KG1 (cell line): ENCODE measurements around the gene TAGLN2.
"Not testable (repeated sequence)": the region's sequence is repeated elsewhere in the genome, so short reads cannot be mapped to it uniquely, and the experiment has no call there.

Experiments
- DNase-seq: peaks from one replicate; lab custom pipeline; 2025; lab: John Stamatoyannopoulos, UW

The TAGLN2 gene

DNA sequence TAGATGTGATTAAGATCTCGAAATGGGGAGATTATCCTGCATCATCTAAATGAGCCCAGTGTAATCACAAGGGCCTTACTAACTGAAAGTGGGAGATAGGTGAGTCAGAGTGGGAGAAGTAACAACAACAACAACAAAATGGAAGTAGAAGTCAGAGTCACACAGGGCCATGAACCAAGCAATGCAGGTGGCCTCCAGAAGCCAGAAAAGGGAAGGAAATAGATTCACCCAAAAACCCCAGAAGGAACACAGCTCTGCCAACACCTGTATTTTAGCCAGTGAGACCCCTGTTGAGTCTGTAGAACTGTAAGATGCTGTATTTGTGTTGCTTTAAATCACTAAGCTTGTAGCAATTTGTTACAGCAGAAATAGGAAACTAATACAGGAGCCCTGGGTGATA, 4.1 kb downstream of the TAGLN2 start:
- peak; percentile 45 for DNase-seq

DNA sequence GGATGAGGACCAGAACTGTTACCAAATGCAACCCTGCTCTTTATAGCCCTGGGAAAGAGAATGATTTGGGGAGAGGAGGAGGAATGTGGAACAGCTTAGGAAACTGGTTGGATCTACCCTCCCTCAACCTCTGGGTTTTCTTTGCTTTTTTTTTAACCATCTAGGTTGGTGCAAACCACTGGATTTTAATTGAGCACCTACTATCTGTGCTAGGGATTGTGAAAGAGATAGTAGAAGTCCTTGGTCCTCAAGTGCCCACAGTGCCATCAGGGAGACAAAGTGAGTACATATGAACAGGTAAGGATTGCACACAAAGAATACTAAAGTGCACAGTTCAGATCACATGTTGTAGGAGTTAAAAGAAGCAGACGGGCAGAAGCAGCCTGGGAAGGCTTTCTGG, 4.7 kb downstream of the TAGLN2 start:
- no peak for DNase-seq

DNA sequence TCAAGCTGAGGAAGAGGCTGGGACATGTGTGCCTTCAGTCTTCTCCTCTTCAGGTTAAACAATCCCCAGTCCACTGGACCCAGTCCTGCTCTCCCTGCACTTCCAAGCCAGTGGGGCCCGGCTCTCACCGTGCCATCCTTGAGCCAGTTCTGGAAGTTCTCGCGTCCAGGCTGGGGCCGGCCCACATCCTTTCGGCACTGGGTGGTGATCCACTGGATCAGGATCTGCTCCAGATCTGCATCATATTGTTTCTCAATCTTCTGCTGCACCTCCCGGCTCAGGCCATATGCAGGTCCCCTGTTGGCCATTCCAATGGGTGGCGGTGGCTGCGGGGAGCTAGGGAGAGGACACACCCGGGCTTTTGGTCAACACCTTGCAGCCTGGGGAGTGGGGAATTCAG, 5.1 kb downstream of the TAGLN2 start:
- DNase-seq = no peak

DNA sequence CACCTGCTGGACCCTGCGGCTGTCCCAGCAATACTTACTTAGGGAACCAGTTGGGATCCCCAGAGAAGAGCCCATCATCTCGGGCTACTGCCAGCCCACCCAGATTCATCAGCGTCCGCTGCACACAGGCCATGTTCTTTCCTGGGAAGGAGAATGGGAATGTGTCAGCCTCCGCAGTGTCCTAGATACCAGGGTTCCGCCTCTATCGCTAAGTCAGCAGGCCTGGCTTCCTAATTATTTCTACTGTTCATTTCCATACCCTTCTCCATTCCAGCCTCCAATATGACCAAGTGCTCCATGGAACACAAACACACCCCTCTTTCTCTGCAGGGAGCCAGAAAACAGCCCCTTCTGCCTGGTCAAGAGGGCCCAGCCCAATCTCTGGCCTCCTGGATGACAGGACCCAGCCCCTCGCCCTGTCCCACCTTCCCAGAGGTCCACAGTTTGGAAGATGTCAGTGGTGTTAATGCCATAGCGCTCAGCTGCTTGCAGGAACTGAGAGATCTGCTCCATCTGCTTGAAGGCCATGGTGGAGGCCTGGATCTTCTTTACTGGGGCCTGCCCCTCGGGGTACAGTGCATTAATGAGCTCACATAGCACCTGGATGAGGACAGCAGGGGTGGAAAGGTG, 6.0 kb downstream of the TAGLN2 start:
- DNase-seq = no peak

DNA sequence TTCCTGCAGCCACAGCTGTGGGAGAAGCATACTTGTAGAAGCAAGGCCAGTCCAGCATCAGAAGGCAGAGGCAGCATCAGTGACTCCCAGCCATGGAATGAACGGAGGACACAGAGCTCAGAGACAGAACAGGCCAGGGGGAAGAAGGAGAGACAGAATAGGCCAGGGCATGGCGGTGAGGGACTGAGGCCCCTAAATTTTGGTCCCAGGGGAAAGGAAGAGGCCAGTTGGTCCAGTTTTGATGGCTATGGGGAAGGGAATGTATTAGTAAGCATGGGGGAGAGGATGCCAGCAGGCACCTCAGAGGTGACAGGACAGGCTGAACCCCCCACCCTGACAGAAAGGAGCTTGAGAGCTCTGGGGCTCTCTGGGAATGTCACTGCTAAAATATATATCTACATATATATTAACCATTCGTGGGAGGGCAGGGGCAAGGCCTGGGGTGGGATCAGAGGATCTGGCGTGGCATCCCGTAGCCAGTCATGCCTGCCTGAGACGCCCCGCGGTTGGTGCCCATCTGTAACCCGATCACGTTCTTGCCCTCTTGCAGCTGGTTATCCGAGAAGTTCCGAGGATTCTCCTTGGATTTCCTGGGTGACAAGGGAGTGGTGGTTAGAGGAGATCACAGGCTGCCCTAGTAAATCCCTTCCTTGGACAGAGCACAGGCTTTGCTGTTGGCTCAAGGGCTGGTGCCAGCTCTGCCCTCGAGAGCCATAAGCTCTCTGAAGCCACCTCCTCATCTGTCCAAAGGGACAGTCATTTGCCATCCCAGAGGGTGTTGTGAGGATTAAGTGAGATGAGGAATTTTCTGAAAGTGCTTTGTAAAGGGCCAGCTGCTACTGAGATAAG, 6.7 kb downstream of the TAGLN2 start:
- DNase-seq = no peak

DNA sequence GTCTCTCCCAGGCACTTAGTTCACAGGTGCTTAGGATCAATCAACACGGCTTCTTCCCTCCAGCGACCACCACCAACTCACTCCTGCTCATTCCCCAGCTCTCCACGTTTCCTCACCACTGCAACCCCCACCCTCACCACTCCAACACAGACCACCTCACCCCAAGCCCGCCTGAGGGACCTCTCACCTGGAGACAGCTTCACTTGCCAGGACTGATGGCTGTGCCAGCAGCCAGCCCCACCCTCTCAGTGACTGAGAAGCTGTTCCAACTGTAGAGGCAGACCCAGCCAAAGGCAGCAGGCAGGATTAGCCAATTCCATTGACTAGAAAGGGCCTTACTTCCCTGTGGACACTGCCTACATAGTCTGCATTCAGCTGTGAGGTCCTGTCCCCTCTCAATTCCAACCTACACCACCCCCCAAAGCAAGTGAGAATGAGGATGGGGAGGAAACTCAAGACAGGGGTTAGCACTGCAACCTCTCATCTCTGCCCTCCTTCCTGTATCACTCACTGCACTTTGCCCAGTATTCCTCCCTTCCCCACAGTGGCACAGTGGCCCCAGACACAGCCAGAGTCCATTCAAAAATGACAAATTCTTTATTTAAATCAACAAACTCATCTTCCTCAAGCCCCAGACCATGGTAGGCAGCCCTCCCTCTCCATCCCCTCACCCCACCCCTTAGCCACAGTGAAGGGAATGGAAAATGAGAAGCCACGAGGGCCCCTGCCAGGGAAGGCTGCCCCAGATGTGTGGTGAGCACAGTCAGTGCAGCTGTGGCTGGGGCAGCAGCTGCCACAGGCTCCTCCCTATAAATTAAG, 7.6 kb downstream of the TAGLN2 start:
- DNase-seq = no peak

DNA sequence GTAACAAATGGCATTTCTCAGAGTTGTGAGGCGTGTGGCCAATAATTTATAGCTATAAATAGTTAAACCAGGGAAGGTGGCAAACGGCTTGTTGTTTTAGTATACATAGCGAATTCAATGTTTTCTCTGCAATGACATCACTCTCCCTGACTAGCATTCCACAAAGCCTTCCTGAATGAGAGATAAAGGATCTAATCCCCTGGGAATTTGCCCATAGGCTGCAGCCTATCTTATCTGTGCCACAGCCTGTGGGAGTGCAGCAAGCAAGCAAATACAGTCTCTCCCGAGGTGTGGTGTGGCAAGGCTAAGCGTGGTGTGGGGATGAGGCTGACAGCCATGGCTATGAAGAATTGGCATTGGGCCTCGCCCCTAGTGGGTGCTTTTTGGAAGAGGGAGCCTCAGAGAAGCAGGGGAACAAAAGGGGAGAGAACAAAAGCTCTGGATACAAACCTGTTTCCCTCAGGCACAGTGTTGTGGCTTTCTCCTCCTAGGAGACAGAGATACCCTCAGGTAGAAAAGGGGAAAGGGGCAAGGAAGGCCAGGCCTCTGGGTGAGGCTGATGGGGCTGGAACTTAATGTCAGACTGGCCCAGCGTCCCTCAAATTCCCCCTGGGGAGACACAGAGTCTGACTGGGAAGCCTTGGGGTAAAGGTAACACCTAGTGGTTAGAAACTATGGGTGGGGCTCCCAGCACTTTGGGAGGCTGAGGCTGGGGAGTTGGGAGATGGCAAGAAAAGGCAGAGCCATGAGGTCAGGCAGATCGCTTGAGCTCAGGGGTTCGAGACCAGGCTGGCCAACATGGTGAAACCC, 8.9 kb downstream of the TAGLN2 start:
- no peak for DNase-seq

DNA sequence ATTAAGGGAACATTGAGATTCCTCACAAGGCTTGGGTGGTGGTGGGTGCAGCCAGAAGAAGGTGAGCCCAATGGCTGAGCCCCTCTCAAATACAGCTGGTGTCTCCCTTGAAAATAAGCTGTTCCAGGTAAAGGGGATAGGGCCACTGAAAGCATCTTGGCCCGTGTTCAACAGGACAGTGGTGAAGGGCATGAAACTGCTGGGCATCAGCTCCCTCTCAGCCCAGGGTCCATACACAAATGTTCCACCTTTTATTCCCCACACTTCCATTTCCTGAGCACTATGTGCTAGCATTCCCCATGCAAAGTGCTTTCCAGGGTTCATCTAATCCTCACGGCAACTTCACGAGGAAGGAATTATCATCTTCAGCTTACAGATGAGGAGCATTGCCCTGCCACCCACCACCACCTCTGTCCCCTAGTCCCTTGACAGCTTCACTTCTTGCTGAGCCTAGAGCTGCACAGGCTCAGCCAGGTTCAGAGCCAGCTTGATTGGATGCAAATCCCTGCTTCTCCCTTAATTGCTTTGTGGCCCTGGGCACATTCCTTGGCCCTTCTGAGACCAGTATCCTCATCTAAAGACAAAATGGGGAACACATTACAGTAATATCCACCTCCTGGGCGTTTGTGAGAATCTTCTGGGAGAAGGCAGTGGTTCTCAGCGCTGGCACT, 9.6 kb downstream of the TAGLN2 start:
- no peak for DNase-seq

DNA sequence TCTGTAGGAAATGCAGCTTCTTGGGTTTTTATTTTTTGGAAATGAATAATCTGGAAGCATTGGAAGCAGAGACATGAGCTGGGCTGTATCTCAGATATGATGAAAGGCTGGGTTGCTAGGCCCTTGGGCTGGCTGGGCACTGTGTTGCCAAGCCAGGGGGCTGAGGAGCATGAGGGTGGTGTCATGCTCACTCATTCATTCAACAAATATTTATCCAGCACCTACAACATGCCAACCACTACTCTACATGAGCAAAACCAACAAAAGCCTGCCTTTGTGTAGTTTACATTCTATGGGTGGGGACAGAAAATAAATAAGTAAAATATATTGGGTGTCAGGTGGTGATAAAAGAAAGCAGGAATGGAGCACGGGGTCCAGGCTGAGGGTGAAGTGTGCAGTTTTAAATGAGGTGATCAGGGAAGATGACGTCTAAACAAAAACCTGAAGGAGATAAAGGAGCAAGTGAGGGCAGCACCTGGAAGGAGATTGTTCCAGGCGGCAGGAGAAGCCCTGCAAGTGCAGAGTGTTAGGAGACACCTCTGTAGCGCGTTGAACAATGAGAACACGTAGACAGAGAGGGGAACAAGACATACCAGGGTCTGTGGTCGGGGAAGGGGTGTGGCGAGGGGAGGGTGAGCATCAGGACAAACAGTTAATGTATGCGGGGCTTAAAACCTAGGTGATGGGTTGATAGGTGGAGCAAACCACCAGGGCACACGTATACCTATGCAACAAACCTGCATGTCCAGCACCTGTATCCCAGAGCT, 10.9 kb downstream of the TAGLN2 start:
- DNase-seq = no peak

DNA sequence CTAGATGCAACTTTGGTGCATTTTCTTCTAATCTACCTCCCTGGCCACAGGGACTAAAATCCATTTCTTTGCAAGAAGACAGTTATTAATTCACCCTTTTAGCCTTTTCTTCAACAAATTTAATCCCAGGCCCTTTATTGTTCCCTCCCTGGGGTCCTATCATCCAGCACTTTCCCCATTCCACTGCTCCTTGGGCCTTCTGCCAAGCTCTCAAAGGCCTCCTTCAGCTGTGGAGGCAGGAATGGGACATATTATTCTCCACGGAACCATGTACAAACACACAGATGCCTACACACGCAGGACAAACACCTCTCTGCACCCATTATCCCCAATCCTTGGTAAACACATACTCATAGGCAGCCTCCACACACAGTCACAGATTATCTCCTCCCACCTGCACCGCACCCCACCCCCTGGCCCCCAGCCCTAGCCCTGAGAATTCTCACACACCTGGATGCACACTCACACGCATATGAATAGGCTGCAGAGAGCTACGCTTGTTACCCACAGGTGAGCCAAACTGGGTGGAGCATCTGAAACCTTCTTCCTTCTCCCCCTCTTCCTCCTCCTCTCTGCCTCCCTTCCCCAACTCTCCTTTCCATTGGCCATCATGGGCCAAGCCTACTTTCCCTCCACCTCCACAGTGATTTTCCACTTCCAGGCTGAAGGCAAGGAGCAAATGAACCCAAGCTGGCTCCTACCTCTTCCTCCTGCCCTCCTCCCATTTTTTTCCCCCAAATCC, 11.7 kb downstream of the TAGLN2 start:
- no peak for DNase-seq

DNA sequence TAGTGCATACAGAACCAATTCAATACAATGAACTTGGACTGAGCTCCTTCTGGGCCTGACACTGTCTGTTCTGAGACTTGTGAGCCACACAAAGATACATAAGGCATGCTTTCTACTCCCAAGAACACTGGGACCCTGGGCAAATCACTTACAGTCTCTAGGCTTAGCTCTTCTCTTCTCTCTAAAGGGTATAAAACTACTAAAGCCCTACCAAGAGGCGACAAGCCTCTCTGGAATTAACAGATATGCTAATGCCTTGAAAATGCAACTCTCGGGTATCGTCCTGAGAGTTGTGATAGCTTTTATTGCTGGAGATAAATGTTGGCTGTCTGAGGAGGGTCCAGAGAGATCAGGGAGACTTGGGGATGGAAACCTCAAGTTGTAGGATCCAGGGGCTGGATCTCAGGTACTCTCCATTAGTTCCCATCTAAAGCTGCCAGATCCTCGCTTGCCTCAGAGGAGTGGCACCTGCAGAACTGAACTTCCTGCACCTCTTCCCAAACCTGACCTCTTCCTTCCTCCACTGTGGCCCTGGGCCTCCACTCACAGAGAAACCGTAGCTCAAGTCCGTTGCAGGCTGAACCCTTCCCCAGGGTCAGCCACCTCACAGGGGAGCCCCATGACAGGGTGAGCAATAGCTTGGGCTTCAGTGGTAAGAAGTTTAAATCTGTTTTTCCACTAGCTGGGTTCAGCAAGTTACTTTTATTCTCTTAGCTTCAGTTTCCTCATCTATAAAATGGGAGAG, 13.8 kb downstream of the TAGLN2 start:
- peak; percentile 69 for DNase-seq

DNA sequence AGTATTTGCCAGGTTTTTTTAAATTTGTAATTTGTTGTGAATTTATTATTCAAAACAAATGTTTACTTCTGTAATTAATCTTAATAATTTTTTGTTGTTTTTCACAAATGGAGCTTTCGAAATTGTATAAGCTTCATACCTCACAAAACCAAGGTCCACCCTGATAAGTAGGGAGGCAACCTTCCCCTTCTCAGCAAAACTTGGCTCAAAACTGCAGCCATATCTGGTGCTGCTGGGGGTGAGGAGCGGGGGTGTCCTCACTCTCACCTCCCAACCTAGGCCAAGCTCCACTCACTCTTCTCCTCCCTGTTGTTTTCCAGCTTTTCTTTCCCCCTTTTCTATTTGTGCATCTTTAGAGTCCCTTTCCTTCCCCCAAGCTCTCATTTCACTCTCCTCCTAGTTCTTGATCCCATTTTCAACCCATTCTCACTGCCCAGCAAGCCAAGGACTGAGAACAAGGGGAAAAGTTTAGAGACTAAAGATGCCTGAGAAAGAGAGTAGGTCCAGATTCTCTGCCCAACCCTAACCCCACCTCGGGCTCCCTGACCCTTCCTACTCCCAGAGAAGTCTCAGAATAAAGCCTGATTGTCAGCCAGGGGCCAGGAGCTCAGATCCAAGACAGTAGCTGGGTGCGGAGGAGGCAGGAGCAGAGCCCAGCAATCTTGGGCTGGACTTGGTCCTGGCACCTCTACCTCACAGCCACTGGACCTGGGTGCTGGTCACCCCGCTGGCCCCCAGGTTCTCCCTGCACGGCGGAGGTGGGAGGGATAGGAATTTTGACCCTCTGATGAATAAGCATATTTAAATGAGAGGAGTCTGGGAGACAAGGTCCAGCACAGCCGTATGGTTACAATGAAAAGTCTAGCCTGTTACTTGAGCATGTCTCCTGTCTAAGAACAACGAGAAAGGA, 17.0 kb downstream of the TAGLN2 start:
- no peak for DNase-seq

DNA sequence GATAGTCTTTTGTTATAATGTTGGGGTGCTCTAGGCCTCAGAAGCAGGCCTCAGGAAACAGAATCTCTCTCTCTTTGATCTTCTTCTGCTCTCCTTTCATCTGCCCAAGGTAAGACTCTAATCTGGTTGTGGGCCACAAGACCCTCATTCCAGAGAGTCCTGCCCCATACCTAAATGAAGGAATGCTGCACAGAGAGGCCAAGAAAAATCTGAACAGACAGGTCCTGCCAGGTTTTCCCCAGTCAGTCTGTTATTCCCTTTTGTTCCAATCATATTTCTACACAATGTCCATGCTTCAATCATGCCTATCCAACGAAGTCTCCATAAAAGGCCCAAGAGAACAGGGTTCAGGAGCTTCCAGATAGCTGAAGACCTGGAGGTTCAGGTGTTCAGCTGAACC, 18.3 kb downstream of the TAGLN2 start:
- no peak for DNase-seq

DNA sequence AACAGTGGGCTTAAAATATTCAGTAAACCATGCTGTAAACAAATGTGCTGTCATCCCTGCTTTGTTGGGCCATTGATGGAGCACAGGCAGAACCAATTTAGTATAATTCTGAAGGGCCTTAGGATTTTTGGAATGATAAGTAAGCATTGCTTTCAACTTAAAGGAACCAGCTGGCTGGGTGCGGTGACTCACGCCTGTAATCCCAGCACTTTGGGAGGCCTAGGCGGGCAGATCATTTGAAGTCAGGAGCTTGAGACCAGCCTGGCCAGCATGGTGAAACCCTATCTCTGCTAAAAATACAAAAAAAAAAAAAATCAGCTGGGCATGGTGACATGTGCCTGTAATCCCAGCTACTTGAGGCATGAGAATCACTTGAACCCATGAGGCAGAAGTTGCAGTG, 21.3 kb downstream of the TAGLN2 start:
- not testable (repeated sequence) for DNase-seq

DNA sequence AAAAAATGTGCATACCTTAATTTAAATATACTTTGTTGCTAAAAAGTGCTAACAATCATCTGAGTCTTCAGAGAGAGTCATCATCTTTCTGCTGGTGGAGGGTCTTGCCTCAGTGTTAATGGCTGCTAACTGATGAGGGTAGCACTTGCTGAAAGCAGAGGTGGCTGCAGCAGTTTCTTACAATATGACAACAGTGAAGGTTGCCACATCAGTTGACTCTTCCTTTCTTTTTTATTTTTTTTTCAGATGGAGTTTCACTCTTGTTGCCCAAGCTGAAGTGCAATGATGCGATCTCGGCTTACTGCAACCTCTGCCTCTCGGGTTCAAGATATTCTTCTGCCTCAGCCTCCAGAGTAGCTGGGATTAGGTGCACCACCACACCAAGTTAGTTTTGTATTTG, 22.8 kb downstream of the TAGLN2 start:
- DNase-seq = no peak

DNA sequence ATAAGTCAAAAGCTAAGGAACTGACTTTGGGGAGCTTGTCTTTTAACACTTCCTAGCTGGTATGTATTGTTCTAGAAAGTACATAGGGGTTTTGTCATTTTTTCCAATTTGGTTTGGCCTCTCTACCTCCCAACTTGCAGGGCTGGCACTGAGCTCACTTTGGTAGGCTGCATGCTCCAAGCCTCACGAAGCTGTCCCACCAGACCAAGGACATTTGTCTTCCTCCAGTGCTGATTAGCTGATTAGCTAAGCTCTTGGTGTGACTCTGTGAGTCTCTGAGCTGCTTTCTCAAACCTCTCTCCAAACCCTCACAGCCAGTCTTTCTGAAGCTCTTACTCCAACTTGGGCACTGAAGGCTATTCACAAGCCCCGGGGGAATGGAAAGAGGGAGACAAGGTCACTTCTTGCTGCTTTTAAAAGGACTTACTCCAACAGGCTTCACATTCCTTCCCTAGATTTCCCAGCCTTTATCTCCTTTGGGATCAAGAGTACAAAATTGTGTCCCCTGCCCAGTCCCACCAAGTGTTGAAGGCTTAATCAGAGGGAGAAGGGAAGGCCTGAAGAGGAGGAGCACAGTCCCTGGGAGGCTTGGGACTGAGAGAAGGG, 24.4 kb downstream of the TAGLN2 start:
- DNase-seq = no peak

DNA sequence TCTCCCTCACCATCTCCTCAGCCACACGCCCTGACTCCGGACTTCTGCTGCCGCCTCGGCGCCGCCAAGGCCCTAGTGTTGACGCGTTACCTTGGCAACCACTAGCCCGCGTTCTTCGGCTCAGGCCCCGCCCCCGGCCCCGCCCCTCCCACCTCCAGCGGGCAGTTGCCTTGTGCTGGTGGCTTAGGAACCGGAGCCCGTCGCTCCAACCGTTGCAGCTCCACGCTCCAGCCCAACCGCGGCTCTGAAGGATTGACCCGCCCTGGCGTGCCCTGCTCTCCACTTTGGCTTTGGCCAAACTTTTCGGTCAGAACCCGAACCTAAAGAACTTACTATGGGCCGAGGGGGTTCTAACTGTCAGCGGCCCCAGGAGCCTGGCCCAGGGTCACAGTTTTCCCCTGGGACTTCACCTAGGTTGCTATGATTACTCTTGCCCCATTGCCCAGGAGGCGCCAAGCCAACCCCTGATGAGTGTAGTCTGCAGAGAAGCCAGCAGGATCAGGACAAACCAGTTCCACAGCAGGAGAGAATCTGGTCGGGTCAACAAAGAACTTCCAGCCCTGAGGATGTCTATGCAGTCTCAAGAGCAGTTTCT, 25.1 kb downstream of the TAGLN2 start, which contains the start of gene CFAP45:
Gene CFAP45, minus strand, starts transcription at position 80 of the 595 bp plus-strand sequence. Its CDS starts 67 bp downstream, at position 13.
- DNase-seq = no peak
